Measurements from ENCODE around the gene CACNA1I. TPM values are rescaled to one million over a fixed set of nuclear protein-coding genes. Genes with fewer than 3 reads are reported as not detected.

The CACNA1I gene
- total RNA-seq, 1 donor from 2014 or later, result 0.11 TPM

- Histone ChIP-seq H3K4me2 (no peak overlapping the region), H3F3A (ENCODE audit: low read depth) (peaks cover 87% of the 10 kb centered on the region), H3K9me3 (ENCODE audit: low read depth) (no peaks in the 10 kb centered on the region), H3K79me2 (ENCODE audit: low read depth) (peaks cover 52% of the 10 kb centered on the region), H3K27ac (no peak overlapping the region), H2AFZ (replicated peaks) (no peak overlapping the region), H4K20me1 (ENCODE audit: low read depth) (peaks cover 93% of the 10 kb centered on the region), H3K36me3 (peaks cover 2% of the 10 kb centered on the region), H3K9ac (no peak overlapping the region), H3K4me1 (peaks cover 20% of the 10 kb centered on the region), H3K27me3 (no peaks in the 10 kb centered on the region), H3K4me3 (no peak overlapping the region)
- Mint-ChIP-seq H3K4me3 (peak overlapping the region; percentile 13), H3K9me3 (no peaks in the 10 kb centered on the region), H3K27ac (no peak overlapping the region), H3K27me3 (ENCODE audit: insufficient read depth, low read depth) (peaks cover 10% of the 10 kb centered on the region), H3K36me3 (peaks cover 22% of the 10 kb centered on the region), H3K4me1 (peaks cover 69% of the 10 kb centered on the region)
- DNase-seq (ENCODE audit: low spot score), result peak; percentile 25
- TF ChIP-seq, protein P1, sequence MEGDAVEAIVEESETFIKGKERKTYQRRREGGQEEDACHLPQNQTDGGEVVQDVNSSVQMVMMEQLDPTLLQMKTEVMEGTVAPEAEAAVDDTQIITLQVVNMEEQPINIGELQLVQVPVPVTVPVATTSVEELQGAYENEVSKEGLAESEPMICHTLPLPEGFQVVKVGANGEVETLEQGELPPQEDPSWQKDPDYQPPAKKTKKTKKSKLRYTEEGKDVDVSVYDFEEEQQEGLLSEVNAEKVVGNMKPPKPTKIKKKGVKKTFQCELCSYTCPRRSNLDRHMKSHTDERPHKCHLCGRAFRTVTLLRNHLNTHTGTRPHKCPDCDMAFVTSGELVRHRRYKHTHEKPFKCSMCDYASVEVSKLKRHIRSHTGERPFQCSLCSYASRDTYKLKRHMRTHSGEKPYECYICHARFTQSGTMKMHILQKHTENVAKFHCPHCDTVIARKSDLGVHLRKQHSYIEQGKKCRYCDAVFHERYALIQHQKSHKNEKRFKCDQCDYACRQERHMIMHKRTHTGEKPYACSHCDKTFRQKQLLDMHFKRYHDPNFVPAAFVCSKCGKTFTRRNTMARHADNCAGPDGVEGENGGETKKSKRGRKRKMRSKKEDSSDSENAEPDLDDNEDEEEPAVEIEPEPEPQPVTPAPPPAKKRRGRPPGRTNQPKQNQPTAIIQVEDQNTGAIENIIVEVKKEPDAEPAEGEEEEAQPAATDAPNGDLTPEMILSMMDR (IDR thresholded peaks at IDR 0.05), result no peak
- TF ChIP-seq EZH2phosphoT487 (IDR thresholded peaks at IDR 0.05), result no peak
- TF ChIP-seq EZH2 (IDR thresholded peaks at IDR 0.05), result no peak
These were observed 43.8 kb upstream of the CACNA1I start for GRCh38 chr22:39526736-39527171.

GRCh38 chr22:39527481-39527961, 43.0 kb upstream of the CACNA1I start:
- H3K27me3 ChIP-seq, result no peaks in the 10 kb centered on the region
- H3K27ac ChIP-seq, result no peak overlapping the region
- peak overlapping the region; percentile 14 for H3K4me3 Mint-ChIP-seq
- no peak for TF ChIP-seq EZH2 (IDR thresholded peaks at IDR 0.05)
- no peak for TF ChIP-seq EZH2phosphoT487 (IDR thresholded peaks at IDR 0.05)
- TF ChIP-seq, protein P1 (IDR thresholded peaks at IDR 0.05), result no peak
- peaks cover 80% of the 10 kb centered on the region for H3F3A ChIP-seq (ENCODE audit: low read depth)
- H3K27ac Mint-ChIP-seq, result peak overlapping the region; percentile 53
- no peak overlapping the region for H3K9ac ChIP-seq
- H2AFZ ChIP-seq (replicated peaks), result no peak overlapping the region
- peaks cover 85% of the 10 kb centered on the region for H4K20me1 ChIP-seq (ENCODE audit: low read depth)
- peaks cover 50% of the 10 kb centered on the region for H3K79me2 ChIP-seq (ENCODE audit: low read depth)
- no peaks in the 10 kb centered on the region for H3K9me3 Mint-ChIP-seq
- no peak overlapping the region for H3K4me2 ChIP-seq
- H3K4me3 ChIP-seq, result no peak overlapping the region
- H3K4me1 ChIP-seq, result peaks cover 15% of the 10 kb centered on the region
- H3K36me3 ChIP-seq, result no peaks in the 10 kb centered on the region
- DNase-seq (ENCODE audit: low spot score), result no peak
- H3K36me3 Mint-ChIP-seq, result peaks cover 14% of the 10 kb centered on the region
- peaks cover 65% of the 10 kb centered on the region for H3K4me1 Mint-ChIP-seq
- no peaks in the 10 kb centered on the region for H3K9me3 ChIP-seq (ENCODE audit: low read depth)
- H3K27me3 Mint-ChIP-seq (ENCODE audit: insufficient read depth, low read depth), result peaks cover 10% of the 10 kb centered on the region

DNA sequence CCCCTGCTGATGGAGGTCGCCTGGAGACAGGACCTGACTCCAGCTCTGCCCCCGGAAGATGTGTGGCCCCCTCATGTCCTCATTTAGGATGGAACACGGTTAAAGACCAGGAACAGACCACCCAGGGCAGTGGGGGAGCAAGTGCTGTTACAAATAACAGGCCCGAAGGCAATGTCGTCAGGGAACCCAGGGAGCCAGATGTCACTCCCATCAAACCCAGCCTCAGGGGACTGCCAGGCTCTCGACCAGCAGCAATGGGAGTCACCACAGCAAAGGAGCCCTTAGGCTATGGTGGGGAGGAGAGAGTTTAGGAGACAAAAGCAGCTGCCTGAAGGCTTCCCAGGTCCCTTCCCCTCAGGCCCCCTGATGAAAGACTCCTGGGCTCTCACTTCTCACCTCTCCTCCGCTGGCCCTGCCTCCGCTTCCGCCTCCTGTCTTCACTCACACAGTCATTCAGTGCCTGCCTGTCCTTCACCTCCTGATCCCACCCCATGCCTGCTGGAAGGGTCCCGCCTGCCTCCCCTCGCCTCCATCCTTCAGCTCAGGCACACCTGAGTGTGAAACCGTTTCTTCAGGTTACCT, 42.4 kb upstream of the CACNA1I start:
- Mint-ChIP-seq H3K27ac (peak overlapping the region; percentile 53), H3K36me3 (peaks cover 8% of the 10 kb centered on the region), H3K4me1 (peaks cover 59% of the 10 kb centered on the region), H3K27me3 (ENCODE audit: insufficient read depth, low read depth) (peaks cover 6% of the 10 kb centered on the region), H3K9me3 (no peaks in the 10 kb centered on the region), H3K4me3 (peak overlapping the region; percentile 66)
- no peak overlapping the region for H3K9ac ChIP-seq
- H3K27me3 ChIP-seq, result no peaks in the 10 kb centered on the region
- H3K36me3 ChIP-seq, result no peaks in the 10 kb centered on the region
- H3F3A ChIP-seq (ENCODE audit: low read depth), result peaks cover 76% of the 10 kb centered on the region
- H3K4me3 ChIP-seq, result no peak overlapping the region
- H3K27ac ChIP-seq, result no peak overlapping the region
- no peak for DNase-seq (ENCODE audit: low spot score)
- peaks cover 79% of the 10 kb centered on the region for H4K20me1 ChIP-seq (ENCODE audit: low read depth)
- H3K4me2 ChIP-seq, result no peak overlapping the region
- no peaks in the 10 kb centered on the region for H3K9me3 ChIP-seq (ENCODE audit: low read depth)
- TF ChIP-seq EZH2 (IDR thresholded peaks at IDR 0.05) (no peak), EZH2phosphoT487 (IDR thresholded peaks at IDR 0.05) (no peak)
- TF ChIP-seq, protein P1 (IDR thresholded peaks at IDR 0.05), result no peak
- peaks cover 44% of the 10 kb centered on the region for H3K79me2 ChIP-seq (ENCODE audit: low read depth)
- H2AFZ ChIP-seq (replicated peaks), result no peak overlapping the region
- H3K4me1 ChIP-seq, result peaks cover 10% of the 10 kb centered on the region
